ENCODE results near the gene SHCBP1L.
"Not testable (repeated sequence)": the region's sequence is repeated elsewhere in the genome, so short reads cannot be mapped to it uniquely, and the experiment has no call there.

Gene SHCBP1L

DNA sequence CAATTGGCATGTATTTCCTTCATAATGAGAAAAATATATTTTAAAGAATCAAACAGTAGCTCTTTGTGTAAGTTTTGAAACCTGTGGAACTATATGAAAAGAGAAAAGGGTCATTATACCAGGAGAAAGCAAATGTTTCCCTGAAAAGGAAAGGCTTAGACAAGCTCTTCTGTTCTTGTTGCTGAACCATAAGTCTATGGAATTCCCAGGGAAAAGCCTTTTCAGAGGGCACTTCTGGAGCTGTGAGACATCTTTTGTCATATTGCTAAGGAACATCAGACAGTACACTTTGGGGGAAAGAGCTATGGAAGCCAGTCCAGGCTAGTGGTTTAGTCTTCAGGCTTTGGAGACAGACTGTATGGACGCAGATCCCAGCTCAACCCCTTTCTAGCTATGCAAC is 12.1 kb upstream of the SHCBP1L start:
- no peak for DNase-seq (ENCODE audit: low read depth in 2 of 2)

DNA sequence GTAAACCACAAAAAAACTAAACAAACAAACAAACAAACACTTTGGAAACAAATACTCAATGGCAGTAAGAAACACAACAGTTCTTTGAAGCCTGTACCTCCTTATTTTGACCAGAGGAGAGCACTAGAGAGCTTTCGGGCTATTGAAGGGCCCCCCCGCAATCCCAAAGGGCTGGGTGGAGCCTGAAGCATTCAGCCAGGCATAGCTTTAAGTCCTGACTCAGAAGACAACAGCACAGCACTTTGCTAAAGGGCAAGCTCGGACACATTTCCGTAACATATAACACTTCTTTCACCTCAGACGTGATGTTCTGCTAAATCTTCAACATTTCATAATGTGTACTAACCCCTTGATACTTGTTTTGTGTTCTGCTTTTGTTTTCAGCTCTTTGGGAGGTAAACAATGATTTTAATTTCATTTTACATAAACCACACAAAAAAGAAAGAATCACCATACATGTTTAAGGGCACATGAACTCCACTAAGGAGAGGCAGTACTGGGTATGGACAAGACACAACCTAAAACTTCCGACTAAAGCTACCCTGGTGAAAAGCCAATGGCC is 9.7 kb upstream of the SHCBP1L start:
- DNase-seq (ENCODE audit: low read depth in 2 of 2): no peak

DNA sequence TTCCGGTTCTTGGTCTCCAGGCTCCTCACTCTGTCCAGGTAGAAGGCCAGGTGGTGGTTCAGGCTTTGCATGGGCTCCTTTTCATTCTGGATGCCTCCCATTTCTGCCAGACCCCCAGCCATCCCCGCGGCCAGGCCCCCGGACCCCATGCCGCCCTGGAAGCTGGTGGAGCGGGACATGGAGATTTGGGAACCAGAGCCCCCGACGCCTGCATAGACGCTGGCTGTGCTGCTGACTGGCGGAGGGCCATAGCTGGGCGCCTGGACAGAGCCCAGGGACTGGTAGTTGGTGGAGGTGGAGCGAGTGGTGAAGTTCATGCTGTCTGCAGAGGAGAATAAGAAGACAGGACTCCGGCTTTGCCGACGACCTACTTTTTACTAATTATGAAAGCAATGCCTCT is 7.1 kb upstream of the SHCBP1L start:
- DNase-seq (ENCODE audit: low read depth in 2 of 2): no peak

DNA sequence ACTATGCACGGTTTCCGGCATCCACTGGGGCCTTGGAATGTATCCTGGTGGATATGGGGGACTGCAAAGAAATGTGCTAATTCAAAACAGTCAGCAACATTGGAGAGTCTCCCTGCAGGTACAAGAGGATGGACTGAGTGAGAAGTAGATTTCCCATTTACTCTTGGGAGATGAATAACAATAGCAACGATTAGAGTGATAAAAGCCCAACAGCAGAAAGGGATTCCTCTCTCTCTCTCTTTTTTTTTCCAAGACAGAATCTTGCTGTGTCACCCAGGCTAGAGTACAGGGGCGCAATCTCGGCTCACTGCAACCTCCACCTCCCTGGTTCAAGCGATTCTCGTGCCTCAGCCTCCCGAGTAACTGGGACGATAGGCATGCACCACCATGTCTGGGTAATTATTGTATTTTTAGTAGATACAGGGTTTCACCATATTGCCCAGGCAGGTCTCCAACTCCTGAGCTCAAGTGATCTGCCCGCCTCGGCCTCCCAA is 5.0 kb upstream of the SHCBP1L start:
- no peak for DNase-seq (ENCODE audit: low read depth in 2 of 2)

DNA sequence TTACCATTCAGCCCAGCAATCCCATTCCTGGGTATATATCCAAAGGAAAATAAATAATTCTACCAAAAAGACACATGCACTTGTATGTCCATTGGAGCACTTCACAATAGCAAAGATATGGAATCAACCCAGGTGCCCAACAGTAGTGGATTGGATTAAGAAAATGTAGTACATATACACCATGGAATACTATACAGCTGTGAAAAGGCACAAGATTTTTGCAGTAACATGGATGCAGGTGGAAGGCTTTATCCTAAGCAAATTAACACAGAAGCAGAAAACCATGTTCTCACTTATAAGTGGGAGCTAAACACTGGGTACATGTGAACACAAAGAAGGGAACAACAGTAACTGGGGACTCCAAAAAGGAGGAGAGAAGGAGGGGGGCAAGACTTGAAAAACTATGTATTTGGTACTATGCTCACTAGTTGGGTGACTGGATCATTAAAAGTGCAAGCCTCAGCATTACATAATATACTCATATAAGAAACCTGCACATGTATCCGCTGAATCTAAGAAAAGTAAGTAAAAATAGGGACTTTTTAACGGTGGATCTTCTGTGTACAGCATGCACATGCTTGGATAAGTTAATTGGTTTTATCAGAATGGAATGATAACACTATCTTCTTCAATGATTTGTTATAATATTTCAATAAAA is 3.9 kb upstream of the SHCBP1L start:
- no peak for DNase-seq (ENCODE audit: low read depth in 2 of 2)

DNA sequence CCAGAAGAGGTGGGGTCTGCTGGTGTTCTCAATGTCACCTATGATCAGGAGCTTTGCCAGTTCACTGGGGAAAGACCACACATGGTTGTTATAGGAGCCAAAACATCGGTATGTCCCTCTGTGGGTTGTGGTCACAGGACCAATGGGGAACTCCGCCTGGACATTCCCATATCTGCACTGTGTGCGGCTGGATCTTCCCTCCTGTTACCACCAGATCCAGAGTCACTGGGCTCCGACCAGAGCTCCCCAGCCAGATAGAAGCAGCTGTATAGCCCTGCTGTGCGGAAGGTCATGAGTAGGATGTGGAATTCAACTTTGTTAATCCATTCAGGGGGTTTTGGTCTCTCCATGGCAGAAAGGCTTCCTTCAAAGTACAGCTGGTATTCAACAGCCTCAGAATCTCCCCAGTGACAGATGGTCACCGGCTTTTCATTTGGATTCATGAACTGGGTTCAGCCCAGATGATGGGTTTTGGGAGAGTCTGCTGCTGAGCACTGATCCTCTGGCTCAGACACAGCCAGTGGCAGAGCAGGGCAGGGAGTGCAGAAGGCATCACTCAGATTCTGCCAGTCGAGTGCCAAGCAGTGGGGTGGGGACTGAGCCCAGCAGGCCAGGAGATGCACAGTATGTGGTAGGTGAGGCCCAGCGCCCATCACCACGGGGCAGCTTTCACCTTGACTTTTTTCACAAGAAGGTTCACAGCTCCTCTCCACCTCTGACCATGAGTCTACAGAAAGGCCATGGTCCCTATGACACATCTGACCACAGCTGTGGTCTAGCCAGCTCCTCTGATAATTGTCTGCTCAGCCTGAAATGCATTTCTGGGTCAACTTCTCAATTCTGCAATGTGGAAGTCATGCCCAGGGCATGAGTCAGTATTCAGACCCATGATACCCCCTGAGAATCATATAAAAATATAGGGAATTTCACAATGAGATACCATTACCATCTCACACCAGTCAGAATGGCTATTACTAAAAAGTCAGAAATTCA is 2.9 kb upstream of the SHCBP1L start:
- DNase-seq (ENCODE audit: low read depth in 2 of 2): no peak

DNA sequence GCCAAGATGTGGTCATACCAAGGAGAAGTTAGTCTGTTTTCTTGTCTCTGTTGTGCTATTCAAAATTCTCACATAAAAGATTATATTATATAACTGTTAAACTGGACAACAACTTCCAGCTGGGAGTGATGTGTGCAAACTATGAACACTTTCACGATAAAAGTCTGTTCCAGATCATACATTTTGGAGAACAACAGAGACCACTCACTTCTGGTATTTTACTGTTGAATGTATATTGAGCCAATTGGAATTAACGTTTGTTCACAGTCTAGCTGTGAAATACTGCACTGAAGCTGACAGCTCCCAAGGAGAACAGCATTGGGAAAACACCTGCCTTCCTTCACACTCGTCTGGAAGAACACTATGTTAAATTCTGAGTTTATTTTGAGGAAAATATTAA is 860 bp upstream of the SHCBP1L start:
- no peak for DNase-seq (ENCODE audit: low read depth in 2 of 2)

DNA sequence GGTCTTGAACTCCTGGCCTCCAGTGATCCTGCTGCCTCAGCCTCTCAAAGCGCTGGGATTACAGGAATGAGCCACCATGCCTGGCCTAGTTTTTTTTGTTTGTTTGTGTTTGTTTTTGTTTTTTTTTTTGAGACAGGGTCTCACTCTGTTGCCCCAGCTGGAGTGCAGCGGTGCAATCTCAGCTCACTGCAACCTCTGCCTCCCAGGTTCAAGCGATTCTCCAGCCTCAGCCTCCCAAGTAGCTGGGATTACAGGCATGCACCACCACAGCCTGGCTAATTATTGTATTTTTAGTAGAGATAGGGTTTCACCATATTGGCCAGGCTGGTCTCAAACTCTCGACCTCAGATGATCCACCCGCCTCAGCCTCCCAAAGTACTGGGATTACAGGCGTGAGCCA is 9.6 kb downstream of the SHCBP1L start:
- DNase-seq (ENCODE audit: low read depth in 2 of 2): not testable (repeated sequence)

DNA sequence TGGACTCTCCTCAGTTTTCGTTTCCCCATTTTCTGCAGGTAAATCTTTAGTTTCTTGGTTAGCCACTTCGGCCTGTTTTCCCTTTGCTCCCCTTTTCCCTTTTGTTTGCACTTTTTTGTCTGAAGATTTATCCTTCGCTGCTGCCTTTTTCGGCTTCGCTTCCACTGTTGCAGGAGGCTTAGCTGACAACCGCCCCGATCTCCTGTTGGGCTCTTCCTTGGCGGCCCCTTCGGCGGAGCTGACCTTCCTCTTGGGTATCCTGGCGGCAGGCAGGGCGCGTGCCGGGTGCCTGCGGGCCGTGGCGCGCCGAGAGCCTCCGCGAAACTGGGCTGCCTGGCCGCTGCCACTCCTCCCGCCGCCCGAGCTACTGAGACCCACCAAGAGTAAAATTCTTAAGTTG is 10.8 kb downstream of the SHCBP1L start:
- not testable (repeated sequence) for DNase-seq (ENCODE audit: low read depth in 2 of 2)

DNA sequence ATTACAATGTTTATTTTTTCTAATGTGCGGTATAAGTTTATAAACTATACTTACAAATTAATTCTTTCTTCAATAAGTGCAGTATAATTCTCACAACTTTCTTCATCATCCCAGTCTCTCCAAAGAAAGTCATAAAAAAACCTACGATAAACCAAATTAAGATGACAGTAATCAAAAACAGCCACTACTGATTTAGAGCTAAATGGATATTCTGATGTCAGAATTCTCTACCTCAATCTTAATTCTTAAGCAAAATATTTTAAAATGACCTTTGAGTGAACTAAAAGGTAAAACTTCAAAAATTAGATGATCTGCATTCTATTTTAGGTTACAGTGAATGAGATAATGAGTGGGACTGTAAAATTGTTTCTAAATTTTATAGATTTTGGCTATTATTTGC is 13.6 kb downstream of the SHCBP1L start:
- no peak for DNase-seq (ENCODE audit: low read depth in 2 of 2)

DNA sequence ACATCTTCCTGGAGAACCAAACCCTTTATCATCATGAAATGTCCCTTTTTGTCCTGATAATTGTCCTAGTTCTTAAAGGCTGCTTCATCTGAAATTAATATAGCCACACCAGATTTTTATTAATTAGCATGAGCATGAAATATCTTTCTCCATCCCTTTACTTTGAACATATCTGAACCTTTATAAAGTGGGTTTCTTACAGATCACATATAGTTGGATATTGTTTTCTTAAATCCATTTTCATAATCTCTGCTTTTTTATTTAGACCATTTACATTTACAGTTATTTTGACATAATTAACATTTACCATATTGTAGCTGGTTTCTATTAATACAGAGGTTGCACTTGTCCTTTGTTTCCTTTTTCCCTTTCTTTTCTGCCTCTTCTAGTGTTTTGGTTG is 17.2 kb downstream of the SHCBP1L start:
- DNase-seq (ENCODE audit: low read depth in 2 of 2): no peak

DNA sequence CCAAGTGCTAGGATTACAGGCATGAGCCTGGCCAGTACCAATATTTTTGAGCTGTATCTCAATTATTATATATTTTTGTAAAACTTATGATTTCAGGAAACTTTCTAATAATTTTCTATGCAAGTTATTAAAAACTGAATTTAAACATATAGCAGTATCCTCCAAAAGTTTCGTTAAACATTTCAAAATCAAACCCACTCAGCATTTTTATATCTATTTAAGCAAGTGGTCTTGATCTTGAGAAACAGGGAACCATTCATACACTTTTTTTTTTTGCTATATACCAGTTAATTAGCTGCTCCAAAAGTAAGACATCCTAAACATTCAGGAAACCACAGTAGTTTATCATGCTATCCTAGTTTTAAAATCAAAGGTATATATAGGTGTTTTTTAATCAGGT is 22.0 kb downstream of the SHCBP1L start:
- DNase-seq (ENCODE audit: low read depth in 2 of 2): no peak

DNA sequence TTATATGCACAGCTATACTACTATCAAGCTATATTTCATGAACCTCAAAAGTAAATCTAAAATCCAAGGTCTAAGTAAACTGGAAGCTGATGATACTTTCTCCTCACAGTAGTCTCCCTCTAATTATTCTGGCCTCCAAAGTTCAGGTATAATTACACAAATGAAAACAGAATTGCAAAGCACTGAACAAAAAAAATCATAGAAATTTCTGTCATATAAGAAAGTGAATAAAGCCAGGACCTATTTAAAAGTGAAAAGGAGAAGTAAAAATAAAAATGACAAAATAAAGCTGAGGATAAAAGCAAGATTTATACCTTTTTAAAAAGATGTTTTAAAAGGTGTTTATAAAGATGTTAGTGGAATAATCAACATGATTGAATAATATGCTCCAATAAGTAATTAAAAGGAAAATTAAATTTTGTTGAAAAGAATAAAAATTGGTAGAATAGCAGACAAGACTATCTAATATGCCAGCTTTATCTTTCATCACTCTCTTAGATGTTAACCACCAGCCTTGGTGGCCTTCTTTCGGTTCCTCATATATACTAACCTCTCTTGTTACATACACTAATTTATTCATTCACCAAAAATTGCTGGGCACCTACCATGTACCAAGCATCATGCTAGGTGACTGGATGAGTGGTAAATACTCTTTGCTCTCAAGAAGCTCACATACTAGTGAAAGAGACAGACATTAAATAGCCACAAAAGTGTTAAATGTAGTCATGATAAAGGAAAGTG is 25.1 kb downstream of the SHCBP1L start:
- DNase-seq (ENCODE audit: low read depth in 2 of 2): no peak

DNA sequence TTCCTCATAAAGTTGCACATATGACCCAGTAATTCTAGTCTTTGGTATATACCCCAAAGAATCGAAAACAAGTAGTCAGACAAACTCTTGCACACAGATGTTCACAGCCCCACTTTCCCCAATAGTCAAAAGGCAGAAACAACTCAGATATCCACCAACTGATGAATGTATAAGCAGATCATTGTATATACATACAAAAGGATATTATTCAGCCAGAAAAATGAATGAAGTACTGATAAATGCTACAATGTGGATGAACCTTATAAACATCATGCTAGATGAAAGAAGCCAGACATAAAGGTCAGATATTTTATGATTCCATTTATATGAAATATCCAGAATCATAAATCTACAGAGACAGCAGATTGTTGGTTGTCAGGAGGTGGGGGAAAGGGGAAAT is 27.3 kb downstream of the SHCBP1L start:
- no peak for DNase-seq (ENCODE audit: low read depth in 2 of 2)

DNA sequence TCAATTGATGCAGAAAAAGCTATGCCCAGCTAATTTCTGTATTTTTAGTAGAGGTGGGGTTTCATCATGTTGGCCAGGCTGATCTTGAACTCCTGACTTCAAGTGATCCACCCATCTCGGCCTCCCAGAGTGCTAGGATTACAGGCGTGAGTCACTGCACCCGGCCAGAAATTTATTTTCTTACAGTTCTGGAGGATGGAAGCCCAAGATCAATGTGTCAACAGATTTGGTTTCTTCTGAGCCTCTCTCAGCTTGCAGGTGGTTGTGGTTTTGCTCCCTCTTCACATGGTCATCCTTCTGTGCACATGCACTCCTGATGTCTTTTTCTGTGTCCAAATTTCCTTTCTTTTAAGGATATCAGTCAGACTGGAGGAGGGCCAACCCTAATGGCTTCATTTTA is 35.6 kb downstream of the SHCBP1L start:
- DNase-seq (ENCODE audit: low read depth in 2 of 2): no peak

DNA sequence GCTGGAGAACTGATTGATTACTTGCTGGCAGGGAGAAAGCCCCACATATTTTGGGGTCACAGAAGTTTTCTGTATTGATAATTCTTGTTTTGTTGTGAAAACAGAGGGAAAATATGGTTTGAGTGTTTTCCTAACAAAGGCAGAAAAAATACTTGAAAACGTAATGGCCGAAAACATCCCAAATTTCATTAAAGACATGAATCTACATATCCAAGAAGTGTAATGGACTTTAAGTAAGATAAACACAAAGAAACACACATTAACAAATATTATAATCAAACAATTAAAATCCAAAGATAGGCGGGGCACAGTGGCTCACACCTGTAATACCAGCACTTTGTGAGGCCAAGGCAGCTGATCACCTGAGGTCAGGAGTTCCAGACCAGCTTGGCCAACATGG is 39.6 kb downstream of the SHCBP1L start:
- DNase-seq (ENCODE audit: low read depth in 2 of 2): no peak

DNA sequence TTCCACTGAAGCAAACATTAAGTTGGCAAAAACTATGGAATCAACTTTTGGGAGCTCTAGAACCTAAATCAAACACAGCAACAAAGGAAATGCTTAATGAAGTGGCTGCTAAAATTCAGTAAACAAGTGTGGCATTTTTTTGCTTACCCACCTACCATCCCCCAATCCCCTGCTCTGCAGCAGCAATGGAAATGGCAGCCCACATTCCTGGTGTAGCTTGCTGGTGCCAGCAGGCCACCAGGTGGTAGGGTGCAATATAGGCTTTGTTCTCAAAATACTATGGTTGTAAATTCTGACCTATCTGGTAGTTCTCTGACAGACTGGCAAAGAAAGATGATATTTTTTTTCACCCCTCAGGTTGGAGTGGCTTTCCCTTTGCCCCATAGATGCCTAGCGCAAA is 42.8 kb downstream of the SHCBP1L start:
- DNase-seq (ENCODE audit: low read depth in 2 of 2): no peak

DNA sequence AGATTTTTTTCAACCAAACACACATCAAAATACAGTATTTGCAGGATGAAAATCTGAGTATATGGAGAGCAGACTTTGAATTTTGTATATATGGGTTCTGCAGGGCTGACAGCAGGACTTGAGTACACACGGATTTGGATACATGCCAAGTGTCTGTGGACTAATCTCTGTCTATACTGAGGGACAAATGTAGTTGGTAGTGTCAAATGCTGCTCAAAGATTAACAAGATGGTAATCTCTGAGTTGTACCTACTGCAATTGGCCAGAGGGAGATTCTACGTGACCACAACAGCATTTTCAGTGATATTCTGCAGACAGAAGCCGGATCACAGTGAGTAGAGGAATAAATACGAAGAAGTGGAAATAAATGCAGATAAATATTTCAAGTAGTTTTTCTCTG is 43.4 kb downstream of the SHCBP1L start:
- DNase-seq (ENCODE audit: low read depth in 2 of 2): no peak

DNA sequence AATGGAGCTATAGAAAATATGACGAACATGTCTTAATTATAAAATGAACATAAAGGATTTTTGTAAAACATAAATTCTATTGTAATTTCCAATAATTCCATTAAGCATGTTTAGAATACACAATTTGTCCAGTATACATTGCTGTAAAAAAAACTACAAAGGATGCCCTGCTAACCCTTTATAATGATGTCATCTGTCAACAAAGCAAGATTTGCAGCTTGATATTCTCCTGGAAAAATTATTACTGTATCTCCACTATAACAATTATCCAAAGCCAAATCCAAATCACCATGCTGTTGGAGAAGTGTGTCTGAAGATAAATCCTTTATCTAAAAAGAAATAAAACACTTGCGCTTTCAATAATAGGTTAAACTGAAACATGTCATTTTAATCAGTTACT is 47.6 kb downstream of the SHCBP1L start:
- DNase-seq (ENCODE audit: low read depth in 2 of 2): no peak

DNA sequence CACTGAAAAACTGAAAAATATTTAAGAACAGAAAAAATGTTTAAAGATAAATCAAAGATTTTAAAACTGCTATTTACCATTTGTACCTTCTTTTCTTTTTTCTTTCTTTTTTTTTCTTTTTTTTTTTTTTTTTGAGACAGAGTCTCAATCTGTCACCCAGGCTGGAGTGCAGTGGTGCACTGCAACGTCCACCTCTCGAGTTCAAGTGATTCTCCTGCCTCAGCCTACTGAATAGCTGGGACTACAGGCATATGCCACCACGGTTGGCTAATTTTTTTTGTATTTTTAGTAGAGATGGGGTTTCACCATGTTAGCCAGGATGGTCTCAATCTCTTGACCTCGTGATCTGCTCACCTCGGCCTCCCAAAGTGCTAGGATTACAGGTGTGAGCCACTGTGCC is 51.0 kb downstream of the SHCBP1L start:
- not testable (repeated sequence) for DNase-seq (ENCODE audit: low read depth in 2 of 2)

DNA sequence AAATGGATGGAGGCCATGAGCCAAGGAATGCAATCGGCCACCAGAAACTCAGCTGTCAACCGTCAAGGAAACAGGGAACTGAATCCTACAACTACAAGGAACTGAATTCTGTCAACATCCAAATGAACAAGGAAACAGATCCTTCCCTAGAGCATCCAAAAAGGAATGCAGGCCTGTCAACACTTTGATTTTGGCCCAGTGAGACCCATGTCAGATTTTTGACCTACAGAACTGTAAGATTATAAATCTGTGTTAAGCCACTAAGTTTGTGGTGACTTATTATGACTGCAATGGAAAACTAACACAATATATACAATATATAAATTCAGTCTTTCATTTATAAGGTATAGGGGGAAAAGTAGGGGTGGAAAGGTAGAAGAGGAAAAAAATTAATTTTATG is 55.3 kb downstream of the SHCBP1L start:
- DNase-seq (ENCODE audit: low read depth in 2 of 2): no peak

All from stimulated activated CD8-positive, alpha-beta memory T cell treated with anti-CD3 and anti-CD28 coated beads, Interleukin-7, amount 100 ng/mL, for 1 hour (primary cell).